A673 (cell line): ENCODE measurements around the gene ZSWIM6.

ENCODE experiments used
- EZH2 ChIP-seq: fragments of 200-600 bp; sonication (generic); IDR thresholded peaks from 2 replicates; pipeline ENCODE4 v1.6.1; 2017; ENCODE audit warnings: borderline replicate concordance, low read depth, mild to moderate bottlenecking, mixed read lengths, antibody characterized with exemption, low read length; ENCODE audit not compliant: poor library complexity, severe bottlenecking
- TF ChIP-seq, protein P1 (sequence below): fragments of 300-800, 200-600 bp; sonication (generic); conservative IDR thresholded peaks from 2 replicates; pipeline ENCODE4 v1.5.1; 2017; ENCODE audit warnings: low read depth, mild to moderate bottlenecking, antibody characterized with exemption, low read length, moderate library complexity, mixed read lengths

DNA sequence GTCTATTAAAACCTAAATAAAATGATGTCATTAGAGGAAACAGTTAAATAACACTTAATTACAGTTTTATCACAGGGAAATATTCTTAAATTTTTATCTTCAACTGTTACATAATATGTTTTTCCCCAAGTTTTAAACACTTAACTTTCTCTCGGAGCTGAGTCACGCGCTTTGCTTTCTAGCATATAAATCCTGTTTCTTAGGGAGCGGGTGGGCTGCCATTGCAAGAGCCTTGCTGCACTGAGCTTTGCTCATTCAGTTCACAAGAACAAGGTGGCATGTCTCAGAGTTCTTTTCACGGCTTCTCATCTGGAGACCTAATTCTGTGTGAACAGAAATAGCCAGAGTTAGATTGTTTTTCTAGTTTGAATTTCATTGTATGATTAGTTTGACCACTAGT lies 166.1 kb downstream of the ZSWIM6 start:
- no peak for TF ChIP-seq EZH2
- TF ChIP-seq, protein P1, sequence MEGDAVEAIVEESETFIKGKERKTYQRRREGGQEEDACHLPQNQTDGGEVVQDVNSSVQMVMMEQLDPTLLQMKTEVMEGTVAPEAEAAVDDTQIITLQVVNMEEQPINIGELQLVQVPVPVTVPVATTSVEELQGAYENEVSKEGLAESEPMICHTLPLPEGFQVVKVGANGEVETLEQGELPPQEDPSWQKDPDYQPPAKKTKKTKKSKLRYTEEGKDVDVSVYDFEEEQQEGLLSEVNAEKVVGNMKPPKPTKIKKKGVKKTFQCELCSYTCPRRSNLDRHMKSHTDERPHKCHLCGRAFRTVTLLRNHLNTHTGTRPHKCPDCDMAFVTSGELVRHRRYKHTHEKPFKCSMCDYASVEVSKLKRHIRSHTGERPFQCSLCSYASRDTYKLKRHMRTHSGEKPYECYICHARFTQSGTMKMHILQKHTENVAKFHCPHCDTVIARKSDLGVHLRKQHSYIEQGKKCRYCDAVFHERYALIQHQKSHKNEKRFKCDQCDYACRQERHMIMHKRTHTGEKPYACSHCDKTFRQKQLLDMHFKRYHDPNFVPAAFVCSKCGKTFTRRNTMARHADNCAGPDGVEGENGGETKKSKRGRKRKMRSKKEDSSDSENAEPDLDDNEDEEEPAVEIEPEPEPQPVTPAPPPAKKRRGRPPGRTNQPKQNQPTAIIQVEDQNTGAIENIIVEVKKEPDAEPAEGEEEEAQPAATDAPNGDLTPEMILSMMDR, result no peak
